ENCODE measurements around the gene ANTXR1.

The ANTXR1 gene

GRCh38 chr2:69237070-69237670 is 224.2 kb downstream of the ANTXR1 start:
- no peak for TF ChIP-seq CTCF (conservative IDR thresholded peaks at IDR 0.05; ENCODE audit: low read depth, low read length)

GRCh38 chr2:69238449-69239031 is 225.6 kb downstream of the ANTXR1 start:
- TF ChIP-seq CTCF (conservative IDR thresholded peaks at IDR 0.05; ENCODE audit: low read depth, low read length), result no peak
- Histone ChIP-seq H3K27me3 (ENCODE audit: insufficient read depth, low read depth) (no peaks in the 10 kb centered on the region), H3K36me3 (ENCODE audit: insufficient read depth) (no peaks in the 10 kb centered on the region), H3K4me3 (IDR thresholded peaks at IDR 0.05; ENCODE audit: insufficient read depth, low read depth, low read length) (no peak overlapping the region), H3K79me2 (ENCODE audit: insufficient read depth, low read depth) (no peaks in the 10 kb centered on the region), H3K4me1 (ENCODE audit: low read depth, poor library complexity, severe bottlenecking) (no peaks in the 10 kb centered on the region), H4K20me1 (ENCODE audit: insufficient read depth) (no peaks in the 10 kb centered on the region), H3K27ac (no peak overlapping the region), H2AFZ (ENCODE audit: low read depth) (no peak overlapping the region), H3K9ac (no peak overlapping the region), H3K4me2 (no peak overlapping the region)

More at GRCh38 chr2:69237070-69237670, 224.2 kb downstream of the ANTXR1 start:
- H3K9ac ChIP-seq, result no peak overlapping the region
- no peak overlapping the region for H3K27ac ChIP-seq
- no peak overlapping the region for H3K4me3 ChIP-seq (IDR thresholded peaks at IDR 0.05; ENCODE audit: insufficient read depth, low read depth, low read length)
- no peaks in the 10 kb centered on the region for H3K79me2 ChIP-seq (ENCODE audit: insufficient read depth, low read depth)
- H3K4me2 ChIP-seq, result no peak overlapping the region
- H4K20me1 ChIP-seq (ENCODE audit: insufficient read depth), result no peaks in the 10 kb centered on the region
- no peaks in the 10 kb centered on the region for H3K27me3 ChIP-seq (ENCODE audit: insufficient read depth, low read depth)
- H2AFZ ChIP-seq (ENCODE audit: low read depth), result no peak overlapping the region
- no peaks in the 10 kb centered on the region for H3K36me3 ChIP-seq (ENCODE audit: insufficient read depth)
- no peaks in the 10 kb centered on the region for H3K4me1 ChIP-seq (ENCODE audit: low read depth, poor library complexity, severe bottlenecking)

- TF ChIP-seq CTCF (conservative IDR thresholded peaks at IDR 0.05; ENCODE audit: low read depth, low read length), result no peak
- Histone ChIP-seq H3K27me3 (ENCODE audit: insufficient read depth, low read depth) (no peaks in the 10 kb centered on the region), H3K4me2 (no peak overlapping the region), H2AFZ (ENCODE audit: low read depth) (no peak overlapping the region), H4K20me1 (ENCODE audit: insufficient read depth) (no peaks in the 10 kb centered on the region), H3K4me1 (ENCODE audit: low read depth, poor library complexity, severe bottlenecking) (no peaks in the 10 kb centered on the region), H3K4me3 (IDR thresholded peaks at IDR 0.05; ENCODE audit: insufficient read depth, low read depth, low read length) (no peak overlapping the region), H3K36me3 (ENCODE audit: insufficient read depth) (no peaks in the 10 kb centered on the region), H3K79me2 (ENCODE audit: insufficient read depth, low read depth) (no peaks in the 10 kb centered on the region), H3K27ac (no peak overlapping the region), H3K9ac (no peak overlapping the region)
These were observed 228.1 kb downstream of the ANTXR1 start for GRCh38 chr2:69241093-69241492.

- Histone ChIP-seq H2AFZ (ENCODE audit: low read depth) (no peak overlapping the region), H3K27ac (no peak overlapping the region), H3K36me3 (ENCODE audit: insufficient read depth) (no peaks in the 10 kb centered on the region), H3K9ac (no peak overlapping the region), H3K79me2 (ENCODE audit: insufficient read depth, low read depth) (no peaks in the 10 kb centered on the region), H3K4me2 (no peak overlapping the region), H4K20me1 (ENCODE audit: insufficient read depth) (no peaks in the 10 kb centered on the region), H3K4me3 (IDR thresholded peaks at IDR 0.05; ENCODE audit: insufficient read depth, low read depth, low read length) (no peak overlapping the region), H3K27me3 (ENCODE audit: insufficient read depth, low read depth) (no peaks in the 10 kb centered on the region), H3K4me1 (ENCODE audit: low read depth, poor library complexity, severe bottlenecking) (no peaks in the 10 kb centered on the region)
- no peak for TF ChIP-seq CTCF (conservative IDR thresholded peaks at IDR 0.05; ENCODE audit: low read depth, low read length)
These were observed 228.9 kb downstream of the ANTXR1 start for GRCh38 chr2:69241664-69242514.

All from KMS-11 (cell line).